ENCODE measurements around the gene MPDZ.

GRCh38 chr9:13061390-13061789 is 218.1 kb downstream of the MPDZ start:
- TF ChIP-seq CTCF (conservative IDR thresholded peaks at IDR 0.05) (no peak), EZH2 (IDR thresholded peaks at IDR 0.05; ENCODE audit: low read depth) (no peak)
